ENCODE measurements around the gene DDA1. TPM values are rescaled to one million over a fixed set of nuclear protein-coding genes. Genes with fewer than 3 reads are reported as not detected.

The DDA1 gene
- total and polyA plus RNA-seq, 2 of the 13 experiments (the other 11 are each of a cell fraction or from before 2014, with no cell fraction given), result 24.5 to 26.0 TPM

GRCh38 chr19:17340302-17340870 lies 31.0 kb downstream of the DDA1 start (continued):
- TF ChIP-seq TMF1 (CRISPR knock-in tag; IDR thresholded peaks at IDR 0.05; ENCODE audit: low read depth) (no peak), SP2 (CRISPR knock-in tag; IDR thresholded peaks at IDR 0.05) (no peak), RFXAP (CRISPR knock-in tag; IDR thresholded peaks at IDR 0.05; ENCODE audit: borderline replicate concordance) (peak; percentile 12; the same call in 1 of the 2 replicates), NR2C2 (CRISPR knock-in tag; IDR thresholded peaks at IDR 0.05; ENCODE audit: borderline replicate concordance) (no peak), CHCHD3 (CRISPR knock-in tag; IDR thresholded peaks at IDR 0.05) (no peak), ZUFSP (CRISPR knock-in tag; IDR thresholded peaks at IDR 0.05; ENCODE audit: borderline replicate concordance) (no peak), KDM4B (CRISPR knock-in tag; IDR thresholded peaks at IDR 0.05) (no peak), MAX (IDR thresholded peaks at IDR 0.05) (no peak), ZFP36L1 (CRISPR knock-in tag; IDR thresholded peaks at IDR 0.05) (no peak)

GRCh38 chr19:17340871-17341357 lies 31.6 kb downstream of the DDA1 start:
- peak overlapping the region in 2 of 3 experiments; percentile 19 to 46; a peak in 2 of 6 replicates for H3K4me3 ChIP-seq (replicated peaks in 1 of 3; ENCODE audit: insufficient read depth in 1 of 3, low read depth in 2 of 3, low read length in 3 of 3)
- ChIA-PET POLR2A (interaction anchor here (1.0 kb wide), 1 partner anchor 79 kb away, joined by 4 read pairs; the partner anchor contains the start of gene MVB12A), CTCF (ENCODE audit: low intra/inter-chr PET ratio, low total read pairs) (no interaction called here)
- BruUV-seq (replicated peaks), result no TSS peak
- 31% methylated on average over 16 of the region's 17 CpGs for WGBS (ENCODE audit: low lambda C conversion rate)
- H3K9ac ChIP-seq (ENCODE audit: insufficient read depth, low read depth, low read length), result peak overlapping the region; percentile 20; the same call in 1 of the 2 replicates
- peak; percentile 81 for DNase-seq (ENCODE audit: low spot score)
- peaks cover 1 to 9% of the 10 kb centered on the region in 2 experiments; a peak in 1 of 5 replicates for H3K36me3 ChIP-seq (replicated peaks in 1 of 2; ENCODE audit: control insufficient read depth in 1 of 2, insufficient read depth in 2 of 2, low read length in 2 of 2)
- no peaks in the 10 kb centered on the region for H3K9me3 ChIP-seq (ENCODE audit: low read length)
- FAIRE-seq, result peak; percentile 76
- no peak overlapping the region for H2AFZ ChIP-seq (ENCODE audit: low read length)
- H3K79me2 ChIP-seq (ENCODE audit: insufficient read depth, low read length), result peaks cover 7% of the 10 kb centered on the region
- peak; percentile 71 for ATAC-seq
- peak overlapping the region; percentile 66 for H3K27ac ChIP-seq (ENCODE audit: extremely low read length, insufficient read depth, low read length)
- no peaks in the 10 kb centered on the region for H4K20me1 ChIP-seq (ENCODE audit: insufficient read depth, low read length)
- intact Hi-C loops (cut with micrococcal nuclease; ENCODE audit: unreplicated experiment), result loop anchor here (10.0 kb wide), 1 partner anchor 124 kb away; the partner anchor contains the start of gene NXNL1
- H3K4me2 ChIP-seq (ENCODE audit: low read depth, low read length), result peak overlapping the region; percentile 72
- peaks cover 46% of the 10 kb centered on the region for H3K4me1 ChIP-seq (ENCODE audit: insufficient read depth, low read length)
- in situ Hi-C loops (cut with HindIII; ENCODE audit: extremely low pct_ligation_motif_present, low pct_unique_long_range_greater_than_20kb), result no loop called here
- H3K27me3 ChIP-seq (ENCODE audit: control insufficient read depth in 1 of 2, insufficient read depth in 2 of 2, low read length in 2 of 2), result no peaks in the 10 kb centered on the region; a peak in 1 of 5 replicates
- TF ChIP-seq ZMYM3 (CRISPR knock-in tag; IDR thresholded peaks at IDR 0.05) (peak; percentile 78), ZSCAN20 (CRISPR knock-in tag; IDR thresholded peaks at IDR 0.05; ENCODE audit: borderline replicate concordance) (no peak), POLR2G (IDR thresholded peaks at IDR 0.05; ENCODE audit: low read depth, low read length) (0 out of 2 replicates have a peak, but pooled peaks have one; percentile 33), MEIS1 (CRISPR knock-in tag; IDR thresholded peaks at IDR 0.05; ENCODE audit: borderline replicate concordance) (no peak), RXRA (CRISPR knock-in tag; IDR thresholded peaks at IDR 0.05) (peak; percentile 67), ZNF570 (CRISPR knock-in tag; IDR thresholded peaks at IDR 0.05; ENCODE audit: borderline replicate concordance) (no peak), TFDP1 (CRISPR knock-in tag; IDR thresholded peaks at IDR 0.05; ENCODE audit: borderline replicate concordance) (peak; percentile 68; the same call in 1 of the 2 replicates), TFE3 (CRISPR knock-in tag; IDR thresholded peaks at IDR 0.05) (no peak), HNRNPH1 (optimal IDR thresholded peaks at IDR 0.05; ENCODE audit: low read depth, low read length) (no peak), CREM (IDR thresholded peaks at IDR 0.05) (no peak), CREM (CRISPR knock-in tag; IDR thresholded peaks at IDR 0.05) (no peak)
